Right lobe of liver (tissue), 4 donors: Measurements from ENCODE around the gene NR6A1.

Experiments
- POLR2A ChIP-seq: fragments of 450-650 bp; IDR thresholded peaks from one replicate; pipeline ENCODE4 v1.6.1; 2017; ENCODE audit warnings: antibody characterized with exemption, mild to moderate bottlenecking
- TF ChIP-seq, protein P1 (sequence below), 4 donors: fragments of 200-600 bp in 3 of 4; fragments of 450-650 bp in 1 of 4; IDR thresholded peaks; one replicate each; pipeline versions ENCODE4 v1.5.1 to v1.8.0; 2016 to 2022; ENCODE audit warnings: antibody characterized with exemption in 4 of 4, mild to moderate bottlenecking in 2 of 4
- donor health status: DM: no; HTN: no; CAD: no.
- donor health status: DM: no; HTN: no; CAD: no.
- donor health status: DM: no; HTN: yes; CAD: no.

DNA sequence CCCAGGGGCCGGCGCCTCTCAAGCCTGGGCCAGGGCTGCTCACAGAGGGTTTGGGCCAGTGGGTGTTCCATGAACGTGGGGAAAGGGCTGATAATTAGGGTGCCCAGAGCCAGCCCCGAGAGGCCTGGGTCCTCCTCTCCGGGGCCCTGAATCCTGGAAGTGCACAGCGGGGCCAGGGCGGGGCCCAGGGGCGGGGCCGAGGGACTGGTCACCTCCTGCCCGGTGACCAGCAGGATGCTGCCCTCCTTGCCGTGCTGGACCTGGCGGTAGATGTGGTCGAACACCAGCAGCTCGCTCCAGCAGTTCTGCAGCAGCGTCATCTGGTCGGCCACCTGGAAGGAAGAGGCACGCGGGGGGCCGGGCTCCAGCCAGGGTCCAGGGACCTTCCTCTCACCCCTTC lies 278.3 kb downstream of the NR6A1 start:
- no peak for TF ChIP-seq POLR2A
- TF ChIP-seq, protein P1, sequence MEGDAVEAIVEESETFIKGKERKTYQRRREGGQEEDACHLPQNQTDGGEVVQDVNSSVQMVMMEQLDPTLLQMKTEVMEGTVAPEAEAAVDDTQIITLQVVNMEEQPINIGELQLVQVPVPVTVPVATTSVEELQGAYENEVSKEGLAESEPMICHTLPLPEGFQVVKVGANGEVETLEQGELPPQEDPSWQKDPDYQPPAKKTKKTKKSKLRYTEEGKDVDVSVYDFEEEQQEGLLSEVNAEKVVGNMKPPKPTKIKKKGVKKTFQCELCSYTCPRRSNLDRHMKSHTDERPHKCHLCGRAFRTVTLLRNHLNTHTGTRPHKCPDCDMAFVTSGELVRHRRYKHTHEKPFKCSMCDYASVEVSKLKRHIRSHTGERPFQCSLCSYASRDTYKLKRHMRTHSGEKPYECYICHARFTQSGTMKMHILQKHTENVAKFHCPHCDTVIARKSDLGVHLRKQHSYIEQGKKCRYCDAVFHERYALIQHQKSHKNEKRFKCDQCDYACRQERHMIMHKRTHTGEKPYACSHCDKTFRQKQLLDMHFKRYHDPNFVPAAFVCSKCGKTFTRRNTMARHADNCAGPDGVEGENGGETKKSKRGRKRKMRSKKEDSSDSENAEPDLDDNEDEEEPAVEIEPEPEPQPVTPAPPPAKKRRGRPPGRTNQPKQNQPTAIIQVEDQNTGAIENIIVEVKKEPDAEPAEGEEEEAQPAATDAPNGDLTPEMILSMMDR (IDR thresholded peaks at IDR 0.05) = no peak
